HepG2 (cell line): ENCODE data around the gene STK11. TPM values are rescaled to one million over a fixed set of nuclear protein-coding genes. Genes with fewer than 3 reads are reported as not detected.

Experiments used
- AKNA ChIP-seq: sonication (generic); formaldehyde crosslinking; IDR thresholded peaks from 2 replicates; pipeline ENCODE4 v1.4.0; 2020; ENCODE audit warnings: missing genetic modification reagents, borderline replicate concordance
- CENPX ChIP-seq: sonication (generic); formaldehyde crosslinking; IDR thresholded peaks from 2 replicates; pipeline ENCODE4 v1.9.0; 2021; ENCODE audit warnings: mild to moderate bottlenecking, missing genetic modification reagents, moderate library complexity
- DPF2 ChIP-seq: sonication (generic); formaldehyde crosslinking; IDR thresholded peaks from 2 replicates; pipeline ENCODE4 v1.4.0; 2020; ENCODE audit warnings: mild to moderate bottlenecking, low read depth, missing genetic modification reagents, borderline replicate concordance
- GABPB1 ChIP-seq: IDR thresholded peaks from 2 replicates; pipeline ENCODE4 v1.6.1; 2016; ENCODE audit warnings: mild to moderate bottlenecking, missing genetic modification reagents, moderate library complexity, missing compliant biosample characterization
- GLI4 ChIP-seq: sonication (generic); formaldehyde crosslinking; IDR thresholded peaks from 2 replicates; pipeline ENCODE4 v1.5.1; 2020; ENCODE audit warnings: missing genetic modification reagents, mild to moderate bottlenecking, moderate library complexity, borderline replicate concordance
- HNRNPK ChIP-seq: fragments of 200-400 bp; formaldehyde crosslinking; IDR thresholded peaks from 2 replicates; pipeline ENCODE4 v1.6.1; 2018; ENCODE audit warnings: low read length, low read depth, moderate library complexity, mild to moderate bottlenecking; ENCODE audit not compliant: poor library complexity, severe bottlenecking
- HNRNPUL1 ChIP-seq: fragments of 200-400 bp; formaldehyde crosslinking; IDR thresholded peaks from 2 replicates; pipeline ENCODE4 v1.6.1; 2017; ENCODE audit warnings: low read depth, mild to moderate bottlenecking, low read length, moderate library complexity
- PHF8 ChIP-seq: sonication (generic); formaldehyde crosslinking; IDR thresholded peaks from 2 replicates; pipeline ENCODE4 v1.5.0; 2020; ENCODE audit warnings: missing genetic modification reagents
- ZEB1 ChIP-seq: IDR thresholded peaks from 2 replicates; pipeline ENCODE4 v1.6.1; 2012; ENCODE audit warnings: mild to moderate bottlenecking, low read depth, inconsistent platforms; ENCODE audit not compliant: insufficient replicate concordance
- ZNF142 ChIP-seq: sonication (generic); formaldehyde crosslinking; IDR thresholded peaks from 2 replicates; pipeline ENCODE4 v1.4.0; 2020; ENCODE audit warnings: missing genetic modification reagents
- ZNF543 ChIP-seq: sonication (generic); formaldehyde crosslinking; IDR thresholded peaks from 2 replicates; pipeline ENCODE4 v1.4.0; 2020; ENCODE audit warnings: mild to moderate bottlenecking, missing genetic modification reagents
- ZNF687 ChIP-seq: sonication (generic); formaldehyde crosslinking; IDR thresholded peaks from 2 replicates; pipeline ENCODE4 v1.5.1; 2020; ENCODE audit warnings: mild to moderate bottlenecking, missing genetic modification reagents, moderate library complexity
- ZNF75D ChIP-seq: sonication (generic); formaldehyde crosslinking; IDR thresholded peaks from 2 replicates; pipeline ENCODE4 v1.8.1; 2023; ENCODE audit warnings: missing genetic modification reagents, mild to moderate bottlenecking, borderline replicate concordance
- polyA plus RNA-seq, 8 experiments: library from polyadenylated mRNA; depleted of rRNA in 3 of 8; stranded (reverse) in 7 of 8; unstranded in 1 of 8; fragments of >200 nt; fragmentation: Illumina TruSeq in 4 of 8; extraction: Trizol in 4 of 8; gene quantifications; 2 replicates each; pipeline versions ENCODE4 v1.2.1 to v1.2.3, GENCODE V29; 2011 to 2016; ENCODE audit warnings: low read depth in 4 of 8, missing spikeins in 1 of 8, mixed read lengths in 1 of 8; ENCODE audit not compliant: insufficient read depth in 1 of 8
- total RNA-seq, 5 experiments: library from RNA; depleted of rRNA; stranded (reverse); fragments of >200 nt; fragmentation: Illumina TruSeq; extraction: Trizol; gene quantifications; 2 replicates each; pipeline ENCODE4 v1.2.3, GENCODE V29; 2016; ENCODE audit warnings: low read depth in 1 of 5

The STK11 gene
- total and polyA plus RNA-seq, 2 of the 13 experiments (the other 11 are each of a cell fraction or from before 2014, with no cell fraction given): 27.5 to 43.6 TPM

- peak; percentile 89 for TF ChIP-seq GABPB1 (CRISPR knock-in tag)
- peak; percentile 36; the same call in 1 of the 2 replicates for TF ChIP-seq PHF8 (CRISPR knock-in tag)
- TF ChIP-seq DPF2 (CRISPR knock-in tag): no peak
- TF ChIP-seq AKNA: no peak
- TF ChIP-seq HNRNPK: no peak
- no peak; the same call in 1 of the 2 replicates for TF ChIP-seq GLI4
- no peak for TF ChIP-seq ZEB1
- no peak for TF ChIP-seq HNRNPUL1
- TF ChIP-seq ZNF75D (CRISPR knock-in tag): no peak
- peak; percentile 9; the same call in 1 of the 2 replicates for TF ChIP-seq ZNF543 (CRISPR knock-in tag)
- peak; percentile 68 for TF ChIP-seq ZNF687 (CRISPR knock-in tag)
- TF ChIP-seq CENPX (CRISPR knock-in tag): no peak
- 0 out of 2 replicates have a peak, but pooled peaks have one; percentile 60 for TF ChIP-seq ZNF142 (CRISPR knock-in tag)
Measured at GRCh38 chr19:1249298-1249989, 43.9 kb downstream of the STK11 start (continued).
